NCI-H2196 treated with DMSO at 0.1 percent for 48 hours (cell line): ENCODE measurements around the gene B4GALT5.
A peak's percentile ranks its signal among the peaks of the same experiment; 100 is the strongest.

ENCODE experiments used
- DNase-seq: peaks from one replicate; lab custom pipeline; 2025; ENCODE audit not compliant: unreplicated experiment; lab: John Stamatoyannopoulos, UW

The B4GALT5 gene

DNA sequence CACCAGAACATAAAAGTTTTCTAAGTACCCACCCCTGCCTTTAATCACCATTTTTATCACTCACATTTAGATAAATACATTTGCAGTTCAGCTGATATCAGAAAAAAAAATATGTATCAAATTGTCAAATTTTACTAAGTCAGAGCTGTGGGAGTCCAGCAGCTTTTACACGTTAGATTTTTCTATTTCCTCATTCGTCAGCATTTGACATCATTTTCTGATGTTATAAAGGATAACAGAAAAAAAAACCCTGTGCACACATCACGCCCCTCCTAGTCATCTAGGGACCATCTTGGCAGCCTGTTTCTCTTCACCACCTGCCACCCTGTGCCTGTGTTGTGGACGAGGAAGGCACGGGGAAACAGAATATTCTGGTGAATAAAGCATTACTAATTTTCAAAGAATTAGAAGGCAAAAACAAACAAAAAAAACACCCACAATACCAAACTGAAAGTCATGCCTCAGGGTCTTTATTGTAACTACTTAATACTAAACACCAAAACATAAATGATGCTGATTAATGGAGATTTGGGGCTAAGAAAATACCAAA, 12.4 kb downstream of the B4GALT5 start:
- peak; percentile 44 for DNase-seq

GRCh38 chr20:49700411-49701185, 13.1 kb downstream of the B4GALT5 start:
- DNase-seq: no peak

DNA sequence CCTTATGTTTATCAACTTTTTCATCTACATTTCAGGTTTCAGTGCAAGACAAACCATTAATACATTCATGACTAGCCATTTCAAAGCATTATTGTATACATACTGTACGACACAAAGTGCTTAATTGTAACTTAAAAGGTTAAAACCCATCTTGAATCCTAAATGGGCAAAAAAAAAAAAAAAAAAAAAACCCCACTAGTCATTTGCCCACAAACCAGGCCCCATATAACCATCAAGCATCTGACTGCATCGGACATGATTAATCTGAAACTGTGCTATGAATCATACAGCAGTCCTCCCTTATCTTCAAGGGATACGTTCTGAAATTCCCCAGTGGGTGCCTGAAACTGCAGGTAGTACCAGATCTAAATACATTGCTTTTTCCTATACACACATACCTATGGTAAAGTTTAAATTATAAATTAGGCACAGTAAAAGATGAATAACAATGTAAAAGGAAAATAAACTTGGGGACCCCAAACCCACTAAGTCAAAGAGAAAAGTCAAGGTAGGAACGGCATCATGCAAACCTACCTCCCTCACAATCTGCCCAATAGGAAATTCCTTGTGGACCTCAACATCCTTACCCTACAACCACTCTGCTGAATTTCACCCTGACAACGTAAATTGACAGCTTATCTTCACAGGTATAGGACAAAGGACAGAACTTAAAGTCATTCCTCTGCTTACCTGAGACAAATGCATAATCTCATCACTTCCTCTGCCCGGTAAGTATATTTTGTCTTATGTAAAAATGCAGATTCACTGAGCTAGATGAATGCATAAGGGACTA, 14.3 kb downstream of the B4GALT5 start:
- no peak for DNase-seq

GRCh38 chr20:49698477-49698876, 15.2 kb downstream of the B4GALT5 start:
- DNase-seq: no peak

- peak; percentile 48 for DNase-seq
These were observed 16.6 kb downstream of the B4GALT5 start for GRCh38 chr20:49697071-49697470.

DNA sequence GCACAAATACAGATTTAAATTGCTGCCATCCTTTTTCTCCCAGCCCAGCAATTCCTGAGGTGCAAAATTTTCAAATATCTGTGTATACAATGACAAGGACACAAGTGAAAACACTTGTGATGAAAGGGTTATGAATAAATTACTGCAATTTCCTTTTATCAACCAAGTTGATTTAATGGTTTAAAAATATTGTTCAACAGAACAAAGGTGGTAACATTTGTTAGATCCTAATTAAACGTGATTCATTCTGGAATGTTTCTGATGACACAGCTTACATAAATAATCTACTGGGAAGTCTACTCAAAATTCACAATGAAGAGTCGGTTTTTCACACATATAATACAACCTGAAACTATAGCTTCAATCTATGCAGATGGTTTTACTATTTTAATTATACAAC, 17.1 kb downstream of the B4GALT5 start:
- no peak for DNase-seq

DNA sequence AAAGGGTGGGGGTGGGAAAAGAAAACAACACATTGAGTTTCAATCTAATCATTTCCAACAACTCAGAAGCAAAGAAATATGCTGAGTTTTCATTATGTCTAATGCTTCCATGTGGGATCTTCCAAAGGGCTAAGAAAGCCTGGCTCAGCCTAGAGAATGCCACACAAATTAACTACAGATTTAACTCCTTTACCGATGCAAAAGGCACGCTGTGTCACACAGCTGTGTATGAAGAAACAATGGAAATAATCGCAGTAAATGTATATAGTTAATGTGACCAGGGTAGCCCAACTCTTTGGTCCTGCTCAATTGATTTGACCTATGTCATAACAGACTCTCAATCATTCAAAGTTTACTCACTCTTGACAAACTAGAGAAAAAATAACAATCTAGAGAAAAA, 17.8 kb downstream of the B4GALT5 start:
- no peak for DNase-seq

DNA sequence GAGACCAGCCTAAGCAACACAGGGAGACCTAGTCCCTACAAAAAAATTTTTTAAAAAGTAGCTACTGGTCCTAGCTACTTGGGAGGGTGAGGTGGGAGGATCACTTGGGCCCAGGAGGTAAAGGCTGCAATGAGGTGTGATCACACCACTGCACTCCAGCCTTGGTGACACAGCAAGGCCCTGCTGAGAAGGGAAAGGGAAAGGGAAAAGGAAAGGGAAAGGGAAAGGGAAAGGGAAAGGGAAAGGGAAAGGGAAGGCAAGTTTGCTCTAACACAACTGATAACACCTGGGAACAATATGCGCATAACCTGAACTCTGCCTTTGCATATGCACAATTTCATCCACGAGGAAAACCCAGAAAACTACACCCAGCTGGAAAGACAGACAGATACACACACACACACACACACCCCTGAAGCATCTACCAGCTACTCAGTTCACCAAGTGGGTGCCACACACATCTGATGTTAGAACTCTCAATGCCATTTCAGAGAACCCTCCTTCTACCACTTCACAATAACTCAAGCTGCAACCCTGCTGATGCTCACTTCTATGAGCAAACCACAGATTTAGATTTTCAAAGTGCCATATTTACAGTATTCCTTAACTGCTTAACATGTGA, 19.1 kb downstream of the B4GALT5 start:
- DNase-seq: no peak

DNA sequence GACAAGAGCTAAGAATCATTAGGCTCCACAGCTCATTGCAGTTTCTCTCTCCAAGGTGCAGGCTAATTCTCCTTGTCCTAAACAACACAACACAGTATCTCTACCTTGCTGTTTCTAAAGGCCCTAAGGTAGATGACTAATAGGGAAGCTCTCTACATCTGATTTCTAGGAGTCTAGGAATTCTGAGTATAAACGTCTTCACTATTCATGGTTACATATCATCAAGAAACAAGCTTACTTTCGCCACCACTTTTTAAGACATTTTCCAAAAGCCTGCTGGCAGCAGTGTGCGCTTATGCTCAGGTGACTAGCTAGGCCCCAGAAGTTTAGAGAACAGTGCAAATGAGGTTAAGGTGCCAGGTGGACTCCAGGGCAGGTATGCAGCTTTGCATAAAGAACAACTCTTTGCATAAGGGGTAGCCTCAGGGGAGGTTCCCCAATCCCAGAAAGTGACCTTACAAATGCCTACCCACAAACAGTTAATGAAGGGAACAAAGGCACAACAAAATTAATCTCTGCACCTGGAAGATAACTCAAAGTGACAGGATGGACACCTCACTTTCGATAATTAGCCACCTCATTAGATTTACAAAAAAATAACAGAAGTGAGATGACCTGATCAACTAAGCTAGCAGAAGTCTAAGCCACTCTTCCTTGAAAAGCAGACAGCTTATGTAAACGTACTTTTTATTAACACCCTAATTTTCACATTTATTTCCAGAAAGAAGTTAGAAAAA, 20.1 kb downstream of the B4GALT5 start:
- DNase-seq: no peak

- DNase-seq: no peak
These were observed 20.7 kb downstream of the B4GALT5 start for GRCh38 chr20:49692941-49693340.

GRCh38 chr20:49691818-49692568, 21.7 kb downstream of the B4GALT5 start:
- no peak for DNase-seq

- no peak for DNase-seq
These were observed 22.6 kb downstream of the B4GALT5 start for GRCh38 chr20:49690899-49691620.

DNA sequence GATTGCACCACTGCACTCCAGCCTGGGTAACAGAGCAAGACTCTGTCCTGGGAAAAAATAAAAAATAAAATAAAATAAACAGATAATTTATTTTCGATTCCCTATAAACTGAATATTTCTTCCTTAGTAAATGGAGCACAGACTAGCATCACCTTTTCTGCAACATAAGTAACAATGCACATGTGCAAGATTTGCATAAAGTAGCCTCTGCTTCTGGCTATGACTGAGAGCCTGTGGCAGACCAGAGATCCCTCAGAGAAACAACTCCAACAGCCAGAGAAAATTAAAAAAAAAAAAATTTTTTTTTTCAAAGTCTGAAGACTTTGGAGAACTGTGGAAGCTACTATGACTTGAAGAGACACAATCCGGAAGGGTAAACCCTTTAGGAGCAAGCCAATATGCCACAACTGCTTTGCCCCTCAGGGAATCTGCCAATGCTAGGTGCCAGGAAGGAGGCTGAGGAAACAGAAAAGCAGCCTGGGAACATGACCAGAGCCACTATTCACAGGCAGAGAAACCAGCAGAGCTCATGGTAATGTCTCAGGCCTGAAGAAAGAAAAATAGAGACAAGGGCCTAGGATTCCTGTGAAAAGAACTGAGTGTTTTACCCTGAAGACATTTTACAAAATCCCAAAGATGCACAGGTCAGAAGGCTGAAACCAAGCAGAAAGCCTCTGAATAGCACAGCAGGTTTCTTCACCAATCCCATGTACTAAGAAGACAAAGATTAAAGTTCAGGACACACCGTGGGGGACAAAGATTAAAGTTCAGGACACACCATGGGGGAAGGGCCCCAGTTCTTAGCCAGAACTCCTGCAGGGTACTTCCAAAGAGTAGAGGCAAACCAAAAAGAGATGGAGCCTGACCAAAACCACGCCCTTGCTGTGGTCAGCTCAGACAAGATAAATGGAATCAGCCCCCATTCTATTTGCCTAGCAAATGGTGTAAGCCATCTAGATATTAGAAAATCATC, 25.8 kb downstream of the B4GALT5 start:
- no peak for DNase-seq

- no peak for DNase-seq
These were observed 27.9 kb downstream of the B4GALT5 start for GRCh38 chr20:49685809-49686208.

DNA sequence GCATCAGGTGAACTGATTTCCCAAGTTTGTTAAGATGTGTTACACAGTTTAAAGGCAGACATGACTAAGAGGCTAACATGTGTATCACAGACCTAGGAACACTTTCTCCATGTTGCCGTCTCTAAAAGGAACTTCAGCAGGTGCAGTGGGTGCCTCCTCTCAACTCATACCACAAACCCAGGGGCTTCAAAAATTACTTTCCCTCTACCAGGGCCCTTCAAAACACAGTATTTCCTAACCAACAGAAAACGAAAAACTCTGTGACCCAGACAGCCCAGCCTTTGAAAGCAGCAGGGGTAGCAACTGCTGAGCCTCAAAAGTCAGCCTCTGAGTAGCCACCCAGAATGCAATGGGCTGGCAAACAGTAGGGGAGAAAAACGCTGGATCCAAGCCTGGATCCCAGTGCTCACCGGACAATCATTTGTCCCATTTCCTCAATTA, 28.5 kb downstream of the B4GALT5 start:
- DNase-seq: no peak

DNA sequence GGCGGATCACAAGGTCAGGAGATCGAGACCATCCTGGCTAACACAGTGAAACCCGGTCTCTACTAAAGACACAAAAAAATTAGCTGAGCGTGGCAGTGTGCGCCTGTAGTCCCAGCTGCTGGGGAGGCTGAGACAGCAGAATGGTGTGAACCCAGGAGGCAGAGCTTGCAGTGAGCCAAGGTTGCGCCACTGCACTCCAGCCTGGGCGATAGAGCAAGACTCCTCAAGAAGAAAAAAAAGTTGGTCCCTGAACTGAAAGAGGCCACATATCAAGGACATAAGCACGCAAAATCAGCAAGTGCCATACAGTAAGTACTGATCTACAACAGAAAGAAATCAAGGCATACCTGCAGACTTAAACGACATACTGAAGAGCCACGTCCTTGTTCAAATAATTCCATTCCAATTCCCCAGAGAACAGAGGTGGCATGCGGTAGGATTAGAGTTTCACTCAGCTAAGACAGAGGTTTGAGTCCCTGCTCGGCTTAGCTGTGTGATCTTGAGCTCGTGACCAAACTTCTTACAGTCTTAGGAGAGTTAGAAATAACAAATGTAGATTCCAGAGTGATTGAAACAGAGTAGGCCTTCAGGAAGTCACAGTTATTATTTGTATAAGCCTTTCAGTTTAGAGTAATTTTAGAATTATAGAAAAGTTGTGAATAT, 29.2 kb downstream of the B4GALT5 start:
- no peak for DNase-seq

- DNase-seq: no peak
These were observed 30.9 kb downstream of the B4GALT5 start for GRCh38 chr20:49682798-49683197.

DNA sequence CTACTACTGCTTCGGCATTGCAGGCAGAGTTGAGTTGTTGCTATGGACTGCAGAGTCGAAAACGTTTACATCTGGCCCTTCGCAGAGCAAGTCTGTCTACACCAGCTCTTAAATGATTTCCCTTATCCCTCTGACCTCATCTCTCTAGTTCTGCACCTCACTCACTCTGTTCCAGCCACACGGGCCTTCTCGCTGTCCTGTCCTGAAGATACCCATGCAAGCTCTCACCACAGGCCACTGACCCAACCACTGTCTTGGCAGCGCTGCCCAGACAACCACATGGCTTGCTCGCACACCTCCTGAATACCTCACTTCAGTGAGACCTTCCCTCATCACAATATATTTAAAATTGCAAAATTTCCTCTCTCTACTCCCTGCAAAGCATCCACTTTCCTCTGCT, 31.4 kb downstream of the B4GALT5 start:
- no peak for DNase-seq
